DOHH2 (cell line): ENCODE results near the gene NKTR.

Source experiments
- H3F3A ChIP-seq: fragments of 200-600 bp; sonication (generic), shearing (Covaris generic); 2 replicates; pipeline ENCODE4 v1.6.0; 2016; ENCODE audit warnings: antibody characterized with exemption, mild to moderate bottlenecking; ENCODE audit not compliant: control insufficient read depth, insufficient read depth
- H3K27ac ChIP-seq: fragments of 200-600 bp; sonication (generic); 2 replicates; pipeline ENCODE4 v1.5.1; 2014; ENCODE audit warnings: low read depth, mild to moderate bottlenecking, low read length, moderate library complexity
- H3K27me3 ChIP-seq: fragments of 200-600 bp; sonication (generic); 2 replicates; pipeline ENCODE4 v1.6.1; 2014; ENCODE audit warnings: mild to moderate bottlenecking, low read length, mixed read lengths; ENCODE audit not compliant: control insufficient read depth
- H3K36me3 ChIP-seq: fragments of 200-600 bp; sonication (generic); 2 replicates; pipeline ENCODE4 v1.6.1; 2014; ENCODE audit warnings: mild to moderate bottlenecking, low read length, moderate library complexity, mixed read lengths; ENCODE audit not compliant: control insufficient read depth
- H3K4me1 ChIP-seq: fragments of 200-600 bp; sonication (generic); 2 replicates; pipeline ENCODE4 v1.6.1; 2014; ENCODE audit warnings: mild to moderate bottlenecking, low read length, mixed read lengths; ENCODE audit not compliant: control insufficient read depth
- H3K4me2 ChIP-seq: fragments of 200-600 bp; sonication (generic); 2 replicates; pipeline ENCODE4 v1.6.0; 2014; ENCODE audit warnings: mild to moderate bottlenecking, low read length, moderate library complexity
- H3K4me3 ChIP-seq: fragments of 200-600 bp; sonication (generic); 2 replicates; pipeline ENCODE4 v1.5.1; 2014; ENCODE audit warnings: mild to moderate bottlenecking, low read length, mixed read lengths
- H3K79me2 ChIP-seq: fragments of 200-600 bp; sonication (generic); 2 replicates; pipeline ENCODE4 v1.6.1; 2014; ENCODE audit warnings: mild to moderate bottlenecking, low read length, mixed read lengths; ENCODE audit not compliant: control insufficient read depth
- H3K9me2 ChIP-seq: fragments of 200-600 bp; sonication (generic); replicated peaks from 2 replicates; pipeline ENCODE4 v1.6.1; 2014; ENCODE audit warnings: mild to moderate bottlenecking, low read length, mixed read lengths; ENCODE audit not compliant: control insufficient read depth
- H3K9me3 ChIP-seq: fragments of 200-600 bp; sonication (generic); 2 replicates; pipeline ENCODE4 v1.6.1; 2014; ENCODE audit warnings: antibody characterized with exemption, low read length, mixed read lengths; ENCODE audit not compliant: control insufficient read depth, insufficient read depth
- H4K20me1 ChIP-seq: fragments of 200-600 bp; sonication (generic); 2 replicates; pipeline ENCODE4 v1.6.0; 2014; ENCODE audit warnings: low read depth, mild to moderate bottlenecking, antibody characterized with exemption, low read length, moderate library complexity; ENCODE audit not compliant: control insufficient read depth, insufficient read depth
- EZH2phosphoT487 ChIP-seq: fragments of 200-600 bp; sonication (generic); IDR thresholded peaks from 2 replicates; pipeline ENCODE4 v1.6.1; 2017; ENCODE audit warnings: borderline replicate concordance, mild to moderate bottlenecking, antibody characterized with exemption, low read length, moderate library complexity, mixed read lengths
- TF ChIP-seq, protein P1 (sequence below): fragments of 200-600 bp; sonication (generic); IDR thresholded peaks from one replicate; pipeline ENCODE4 v1.5.1; 2014; ENCODE audit warnings: antibody characterized with exemption, mild to moderate bottlenecking, low read depth, low read length; ENCODE audit not compliant: poor library complexity, severe bottlenecking

Gene NKTR

DNA sequence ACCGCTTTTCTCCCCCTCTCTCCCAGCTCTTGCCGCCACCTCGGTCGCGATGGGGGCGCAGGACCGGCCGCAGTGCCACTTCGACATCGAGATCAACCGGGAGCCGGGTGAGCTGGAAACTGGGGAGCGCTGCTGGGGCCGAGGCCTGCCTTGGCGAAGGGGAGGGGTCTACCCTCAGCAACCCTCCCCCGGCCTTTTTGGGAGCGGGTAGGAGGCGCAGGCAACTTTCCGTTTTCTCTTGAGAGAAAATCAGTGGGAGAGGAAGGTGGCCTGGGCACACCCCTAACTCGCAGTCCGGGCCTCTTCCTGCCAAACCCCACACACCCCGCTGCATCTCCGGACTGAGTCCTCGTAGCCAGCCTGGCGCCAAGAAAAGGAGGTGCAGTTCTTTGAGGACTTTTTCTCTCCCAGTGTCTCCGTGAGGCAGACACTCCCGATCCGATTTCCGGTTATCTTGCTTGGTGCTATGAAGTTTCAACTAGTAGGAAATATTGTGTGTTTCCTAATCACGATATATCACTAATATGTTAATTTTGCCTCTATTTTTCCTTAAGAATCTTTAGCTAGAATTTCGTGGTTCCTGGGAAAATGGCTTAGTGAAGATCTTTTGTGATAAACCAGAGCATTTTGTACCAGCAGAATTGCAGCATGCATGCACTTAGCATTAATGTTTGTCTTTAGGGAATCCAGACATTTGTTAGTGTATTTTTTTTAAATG lies 631 bp downstream of the NKTR start:
- no peaks in the 10 kb centered on the region for H3K9me2 ChIP-seq
- TF ChIP-seq EZH2phosphoT487 = no peak
- TF ChIP-seq, protein P1, sequence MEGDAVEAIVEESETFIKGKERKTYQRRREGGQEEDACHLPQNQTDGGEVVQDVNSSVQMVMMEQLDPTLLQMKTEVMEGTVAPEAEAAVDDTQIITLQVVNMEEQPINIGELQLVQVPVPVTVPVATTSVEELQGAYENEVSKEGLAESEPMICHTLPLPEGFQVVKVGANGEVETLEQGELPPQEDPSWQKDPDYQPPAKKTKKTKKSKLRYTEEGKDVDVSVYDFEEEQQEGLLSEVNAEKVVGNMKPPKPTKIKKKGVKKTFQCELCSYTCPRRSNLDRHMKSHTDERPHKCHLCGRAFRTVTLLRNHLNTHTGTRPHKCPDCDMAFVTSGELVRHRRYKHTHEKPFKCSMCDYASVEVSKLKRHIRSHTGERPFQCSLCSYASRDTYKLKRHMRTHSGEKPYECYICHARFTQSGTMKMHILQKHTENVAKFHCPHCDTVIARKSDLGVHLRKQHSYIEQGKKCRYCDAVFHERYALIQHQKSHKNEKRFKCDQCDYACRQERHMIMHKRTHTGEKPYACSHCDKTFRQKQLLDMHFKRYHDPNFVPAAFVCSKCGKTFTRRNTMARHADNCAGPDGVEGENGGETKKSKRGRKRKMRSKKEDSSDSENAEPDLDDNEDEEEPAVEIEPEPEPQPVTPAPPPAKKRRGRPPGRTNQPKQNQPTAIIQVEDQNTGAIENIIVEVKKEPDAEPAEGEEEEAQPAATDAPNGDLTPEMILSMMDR = peak; percentile 1

DNA sequence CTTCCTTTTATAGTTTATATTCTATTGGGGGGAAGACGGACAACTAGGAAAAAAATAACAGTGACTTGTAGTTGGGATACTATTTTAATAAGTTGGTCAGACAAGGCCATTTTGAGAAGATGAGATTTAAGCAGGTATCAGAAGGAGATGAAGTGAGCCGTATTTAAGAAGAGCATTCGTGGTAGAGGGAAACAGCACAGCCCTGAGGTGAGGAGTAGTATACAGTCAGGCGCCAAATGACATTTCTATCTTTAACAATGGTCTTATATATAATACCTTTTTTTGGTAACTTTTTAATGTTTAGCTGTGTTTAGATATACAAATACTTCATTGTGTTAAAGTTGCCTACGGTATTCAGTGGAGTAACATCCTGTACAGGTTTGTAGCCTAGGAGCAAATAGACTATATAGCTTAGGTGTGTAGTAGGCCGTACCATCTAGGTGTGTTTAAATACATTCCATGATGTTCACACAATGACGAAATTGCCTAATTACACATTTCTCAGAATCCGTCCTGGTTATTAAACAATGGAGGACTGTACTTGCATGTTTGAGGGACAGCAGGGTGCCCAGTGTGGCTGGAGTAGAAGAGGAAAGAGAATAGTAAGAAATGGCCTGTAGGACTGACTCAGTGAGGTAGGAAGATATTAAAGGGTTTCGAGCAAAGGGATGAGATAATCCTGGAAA lies 1.6 kb downstream of the NKTR start:
- Histone ChIP-seq H3K27ac (peak overlapping the region; percentile 89), H3K9me2 (no peaks in the 10 kb centered on the region), H3K4me3 (peak overlapping the region; percentile 95)

More for the DNA sequence above, 631 bp downstream of the NKTR start:
- Histone ChIP-seq H3K4me3 (peak overlapping the region; percentile 95), H3K27me3 (no peaks in the 10 kb centered on the region), H3K27ac (peak overlapping the region; percentile 89), H4K20me1 (peaks cover 15% of the 10 kb centered on the region; the same call in 1 of the 2 replicates), H3K79me2 (peaks cover 57% of the 10 kb centered on the region), H3K9me3 (no peaks in the 10 kb centered on the region), H3K4me1 (peaks cover 47% of the 10 kb centered on the region), H3F3A (peaks cover 28% of the 10 kb centered on the region), H3K4me2 (peak overlapping the region; percentile 68), H3K36me3 (peaks cover 60% of the 10 kb centered on the region)

DNA sequence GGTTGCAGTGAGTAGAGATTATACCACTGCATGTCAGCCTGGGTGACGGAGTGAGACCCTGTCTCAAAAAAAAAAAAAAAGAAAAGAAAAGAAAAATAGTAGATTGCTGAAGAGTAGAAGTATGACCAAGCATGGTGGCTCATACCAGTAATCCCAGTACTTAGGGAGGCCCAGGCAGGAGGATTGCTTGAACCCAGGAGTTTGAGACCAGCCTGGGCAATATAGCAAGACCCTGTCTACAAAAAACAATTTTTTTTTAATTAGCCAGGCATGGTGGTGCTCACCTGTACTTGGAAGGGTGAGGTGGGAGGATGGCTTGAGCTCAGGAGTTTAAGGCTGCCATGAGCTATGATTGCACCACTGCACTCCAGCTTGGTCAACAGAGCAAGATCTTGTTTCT lies 2.5 kb downstream of the NKTR start:
- peaks cover 15% of the 10 kb centered on the region for H4K20me1 ChIP-seq
- H3K79me2 ChIP-seq = peaks cover 73% of the 10 kb centered on the region
- H3K27ac ChIP-seq = no peak overlapping the region

More for the DNA sequence above, 1.6 kb downstream of the NKTR start:
- H3K79me2 ChIP-seq = peaks cover 66% of the 10 kb centered on the region
- TF ChIP-seq EZH2phosphoT487 = no peak
- TF ChIP-seq, protein P1 = peak; percentile 53
- H3K9me3 ChIP-seq = no peaks in the 10 kb centered on the region
- H3K27me3 ChIP-seq = no peaks in the 10 kb centered on the region
- H3F3A ChIP-seq = peaks cover 21% of the 10 kb centered on the region
- H3K36me3 ChIP-seq = peaks cover 60% of the 10 kb centered on the region
- peaks cover 15% of the 10 kb centered on the region for H4K20me1 ChIP-seq
- H3K4me1 ChIP-seq = peaks cover 49% of the 10 kb centered on the region
- H3K4me2 ChIP-seq = peak overlapping the region; percentile 68

More for the DNA sequence above, 2.5 kb downstream of the NKTR start:
- Histone ChIP-seq H3K9me3 (no peaks in the 10 kb centered on the region), H3K36me3 (peaks cover 59% of the 10 kb centered on the region), H3K4me1 (peaks cover 52% of the 10 kb centered on the region), H3F3A (peaks cover 16% of the 10 kb centered on the region), H3K9me2 (no peaks in the 10 kb centered on the region), H3K27me3 (no peaks in the 10 kb centered on the region), H3K4me2 (peak overlapping the region; percentile 68), H3K4me3 (no peak overlapping the region)
- TF ChIP-seq EZH2phosphoT487 = no peak
- TF ChIP-seq, protein P1 = no peak
